HG02610 (cell line): ENCODE data around the gene TMEM215.

Experiments used
- ATAC-seq: cut with Tn5 transposase; IDR thresholded peaks from one replicate; pipeline ENCODE4 v1.9.1; 2021; ENCODE audit warnings: mild to moderate bottlenecking, moderate library complexity; ENCODE audit not compliant: unreplicated experiment

The TMEM215 gene

DNA sequence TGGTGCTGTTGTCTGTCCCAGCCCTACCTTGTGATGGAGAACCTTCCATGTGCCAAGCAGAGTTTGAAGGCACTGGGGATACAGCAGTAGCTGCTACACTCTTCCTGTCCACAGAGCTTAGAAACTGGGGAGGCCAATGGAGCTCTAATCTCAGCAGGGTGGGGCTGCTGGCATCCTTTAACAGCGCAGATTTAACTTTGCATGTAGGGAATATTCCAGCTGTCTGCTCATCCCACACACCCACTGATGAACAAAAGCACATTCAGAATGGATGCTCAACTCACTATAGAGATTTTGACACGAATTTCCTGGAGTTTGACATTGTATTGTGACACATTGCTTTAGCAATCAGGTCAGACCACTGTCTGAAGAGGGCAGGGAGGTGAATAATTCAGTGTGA, 49.0 kb downstream of the TMEM215 start:
- ATAC-seq = no peak
